ENCODE data around the gene RAI1. TPM values are rescaled to one million over a fixed set of nuclear protein-coding genes. Genes with fewer than 3 reads are reported as not detected.

Gene RAI1
- total and polyA plus RNA-seq, 2 of the 8 experiments (the other 6 are each of a cell fraction or from before 2014, with no cell fraction given), result 0.39 to 1.2 TPM

DNA sequence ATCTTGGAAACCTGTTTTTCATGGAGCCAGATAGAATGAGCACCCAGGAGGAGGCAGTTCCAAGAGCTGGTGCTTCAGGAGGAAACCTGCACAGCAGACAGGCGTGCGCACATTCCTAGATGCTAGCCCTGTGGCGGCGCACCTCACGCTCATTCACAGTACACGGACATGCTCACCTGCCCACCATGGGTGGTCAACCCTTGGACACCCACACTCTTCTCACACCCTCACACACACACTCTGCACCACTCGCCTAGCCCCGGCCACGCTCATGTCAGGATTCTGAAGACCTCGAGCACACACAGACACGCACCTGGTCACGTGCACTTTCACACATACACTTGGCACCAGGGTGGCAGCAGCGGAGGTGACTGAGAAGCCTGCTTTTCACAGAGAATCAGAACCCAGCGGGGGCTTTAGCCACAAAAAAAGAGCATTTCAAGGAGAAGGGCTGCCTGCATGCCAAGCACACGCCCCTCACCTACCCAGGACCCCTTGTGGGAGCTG is 28.6 kb downstream of the RAI1 start:
- Histone ChIP-seq H2AFZ (ENCODE audit: low read length) (no peak overlapping the region), H4K8ac (ENCODE audit: extremely low read depth, insufficient read depth, low read length) (no peak overlapping the region), H3K4me3 (ENCODE audit: extremely low read depth in 1 of 4, insufficient read depth in 2 of 4, low read depth in 3 of 4, low read length in 4 of 4) (no peak overlapping the region), H4K5ac (ENCODE audit: insufficient read length, low read depth, low read length) (no peak overlapping the region), H2BK120ac (replicated peaks; ENCODE audit: low read depth, low read length) (no peak overlapping the region), H2BK12ac (ENCODE audit: low read depth, low read length) (peak overlapping the region; percentile 90), H3K9ac (replicated peaks in 1 of 4; ENCODE audit: extremely low read depth in 1 of 4, low read depth in 3 of 4, low read length in 3 of 4) (no peak overlapping the region), H2BK20ac (ENCODE audit: low read length) (peak overlapping the region; percentile 29; the same call in 1 of the 2 replicates), H3K79me2 (ENCODE audit: control insufficient read depth in 1 of 2, insufficient read depth in 2 of 2, low read length in 2 of 2) (no peaks in the 10 kb centered on the region), H3K23me2 (ENCODE audit: low read depth, low read length) (no peaks in the 10 kb centered on the region), H3K4me1 (replicated peaks in 1 of 4; ENCODE audit: control insufficient read depth in 3 of 4, insufficient read depth in 4 of 4, low read length in 3 of 4) (peaks cover 13 to 40% (median 22%) of the 10 kb centered on the region in 4 experiments), H2BK15ac (ENCODE audit: low read length) (peak overlapping the region; percentile 33; the same call in 1 of the 2 replicates), H4K91ac (replicated peaks; ENCODE audit: insufficient read length, low read length) (peak overlapping the region; percentile 50), H4K20me1 (replicated peaks in 1 of 2; ENCODE audit: control insufficient read depth in 1 of 2, insufficient read depth in 2 of 2, low read length in 2 of 2) (peaks cover 4 to 6% of the 10 kb centered on the region in 2 experiments), H3K14ac (ENCODE audit: insufficient read length) (no peak overlapping the region), H3K4me2 (ENCODE audit: insufficient read depth in 1 of 2, low read depth in 2 of 2, low read length in 2 of 2) (no peak overlapping the region), H3K56ac (replicated peaks; ENCODE audit: insufficient read length, low read depth, low read length) (no peak overlapping the region), H3K23ac (ENCODE audit: insufficient read length) (no peak overlapping the region), H2BK5ac (ENCODE audit: low read depth, low read length) (peak overlapping the region; percentile 27; the same call in 1 of the 2 replicates), H3K18ac (ENCODE audit: extremely low read depth, low read length) (no peak overlapping the region; the same call in 1 of the 2 replicates), H3K27ac (ENCODE audit: low read depth, low read length) (no peak overlapping the region), H3K9me3 (ENCODE audit: insufficient read depth in 2 of 2, low read depth in 1 of 2, low read length in 1 of 2) (no peaks in the 10 kb centered on the region), H3K36me3 (ENCODE audit: control insufficient read depth in 2 of 4, insufficient read depth in 4 of 4, low read length in 3 of 4) (no peaks in the 10 kb centered on the region), H3K79me1 (ENCODE audit: low read depth, low read length) (no peaks in the 10 kb centered on the region), H3K4ac (replicated peaks; ENCODE audit: insufficient read length, low read depth, low read length) (no peak overlapping the region), H2AK5ac (ENCODE audit: low read depth, low read length) (peak overlapping the region; percentile 18; the same call in 1 of the 2 replicates), H3K27me3 (replicated peaks in 1 of 4; ENCODE audit: control insufficient read depth in 3 of 4, extremely low read depth in 1 of 4, insufficient read depth in 3 of 4, low read length in 3 of 4) (peaks cover 3 to 58% (median 40%) of the 10 kb centered on the region in 4 experiments)
- DNase-seq (ENCODE audit: low read depth in 1 of 2, low spot score in 2 of 2), result no peak
- CTCF ChIA-PET (ENCODE audit: partially characterized antibody), result interaction anchor here (0.7 to 4.4 kb wide), 10 partner anchors 8 to 39 kb away, joined by 3 to 23 read pairs (median 4); no protein-coding TSS in a partner anchor
- no peak for TF ChIP-seq SAP30 (IDR thresholded peaks at IDR 0.05; ENCODE audit: insufficient read depth, insufficient replicate concordance, low read length)
- TF ChIP-seq RNF2 (IDR thresholded peaks at IDR 0.05; ENCODE audit: borderline replicate concordance, low read depth, low read length, missing control alignments, poor library complexity, severe bottlenecking), result no peak
- TF ChIP-seq SIX5 (IDR thresholded peaks at IDR 0.05; ENCODE audit: low read depth, low read length), result no peak
- TF ChIP-seq CHD1 (IDR thresholded peaks at IDR 0.05; ENCODE audit: low read depth, low read length), result no peak
- TF ChIP-seq PHF8 (conservative IDR thresholded peaks at IDR 0.05; ENCODE audit: low read depth, low read length), result no peak
- no peak for TF ChIP-seq JUND (IDR thresholded peaks at IDR 0.05; ENCODE audit: low read length)
- no peak for TF ChIP-seq SUZ12 (IDR thresholded peaks at IDR 0.05; ENCODE audit: low read length)
- no peak for TF ChIP-seq RFX5 (IDR thresholded peaks at IDR 0.05; ENCODE audit: borderline replicate concordance, low read depth, low read length)
- no peak for TF ChIP-seq SP2 (IDR thresholded peaks at IDR 0.05; ENCODE audit: low read length)
- 87% methylated on average over 15 of the region's 15 CpGs; no CpG with 5 or more reads in 1 of the 2 experiments for WGBS, 2 experiments (ENCODE audit: extremely low coverage in 1 of 2, insufficient coverage in 1 of 2, insufficient read length in 1 of 2, insufficient replicate concordance in 2 of 2, low coverage in 1 of 2, low lambda C conversion rate in 2 of 2, missing lambda C conversion rate in 1 of 2)
- FAIRE-seq, result no peak
- POLR2A ChIA-PET (ENCODE audit: partially characterized antibody), result interaction anchor here (1.2 kb wide), 1 partner anchor 18 kb away, joined by 4 read pairs; no protein-coding TSS in a partner anchor

All from H1 (cell line).